G401 (cell line): ENCODE data around the gene TGFBR3. TPM values are rescaled to one million over a fixed set of nuclear protein-coding genes. Genes with fewer than 3 reads are reported as not detected.

ENCODE experiments used
- DNase-seq: peaks from one replicate; pipeline ENCODE4 v3.0.0-alpha.2; 2015; ENCODE audit warnings: low spot score
- in situ Hi-C: cut with HindIII; loops from 2 replicates; pipeline ENCODE4 v1.10.0; 2016; ENCODE audit warnings: low sequenced_read_pairs, mixed read lengths
- total RNA-seq: library from RNA; depleted of rRNA; stranded (reverse); fragments of >200 nt; shearing (Covaris generic); gene quantifications from 2 replicates; pipeline ENCODE4 v1.2.3, GENCODE V29; 2014

The TGFBR3 gene
- total RNA-seq, 1 experiment from 2014 or later = 33.6 TPM

GRCh38 chr1:91807921-91808620 lies 77.9 kb downstream of the TGFBR3 start:
- in situ Hi-C loops = no loop called here
- no peak for DNase-seq

DNA sequence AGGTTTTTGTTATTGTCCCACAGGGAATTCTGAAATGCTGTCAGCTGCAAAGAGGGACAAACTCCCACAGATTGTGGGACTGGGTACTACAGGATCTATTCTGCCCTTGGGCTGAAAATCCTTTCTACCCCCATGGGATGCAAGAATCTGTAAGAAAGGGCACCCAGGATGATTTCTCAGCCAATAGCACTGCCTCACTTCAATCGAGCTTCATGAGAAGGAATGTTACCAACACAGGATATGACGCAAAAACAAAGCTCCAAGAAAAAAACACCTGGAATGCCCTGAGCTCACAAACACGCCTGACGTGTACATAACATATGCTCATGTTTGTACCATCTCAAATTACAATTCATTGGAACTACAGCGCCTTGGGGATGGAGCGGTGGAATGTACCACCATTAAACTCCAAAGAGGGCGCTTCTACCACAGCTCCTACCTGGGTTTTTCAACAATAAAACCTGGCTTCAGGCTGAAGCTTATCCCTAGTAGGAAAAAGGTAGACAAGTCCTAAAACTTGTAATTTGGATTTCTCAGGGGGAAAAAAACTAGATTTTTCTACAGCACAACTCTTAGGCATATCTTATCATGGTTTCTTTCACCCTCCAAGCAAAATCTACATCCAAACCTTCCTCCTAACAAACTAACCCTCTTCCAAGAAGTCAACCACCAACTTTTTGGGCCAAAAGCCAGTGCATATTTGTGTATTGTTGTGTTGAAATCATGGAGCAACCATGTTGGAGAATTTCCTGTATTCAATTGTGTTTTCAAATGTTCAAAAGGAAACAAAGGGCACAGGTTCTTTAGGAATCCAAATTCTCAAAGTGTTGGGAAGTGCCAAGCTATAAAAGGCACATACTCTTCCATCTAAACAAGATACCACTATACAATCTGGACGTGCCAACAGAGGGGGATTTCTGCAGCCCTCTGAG lies 78.9 kb downstream of the TGFBR3 start:
- no peak for DNase-seq
- in situ Hi-C loops = no loop called here

GRCh38 chr1:91806181-91806768 lies 79.7 kb downstream of the TGFBR3 start:
- in situ Hi-C loops = no loop called here
- no peak for DNase-seq

- no peak for DNase-seq
- in situ Hi-C loops = no loop called here
Measured at GRCh38 chr1:91805311-91805801, 80.6 kb downstream of the TGFBR3 start.

- DNase-seq = no peak
- in situ Hi-C loops = no loop called here
Measured at GRCh38 chr1:91804546-91805023, 81.4 kb downstream of the TGFBR3 start.

- DNase-seq = peak; percentile 85
- in situ Hi-C loops = no loop called here
Measured at GRCh38 chr1:91803847-91804545, 82.0 kb downstream of the TGFBR3 start.

GRCh38 chr1:91803123-91803522 lies 82.8 kb downstream of the TGFBR3 start:
- in situ Hi-C loops = no loop called here
- DNase-seq = no peak

DNA sequence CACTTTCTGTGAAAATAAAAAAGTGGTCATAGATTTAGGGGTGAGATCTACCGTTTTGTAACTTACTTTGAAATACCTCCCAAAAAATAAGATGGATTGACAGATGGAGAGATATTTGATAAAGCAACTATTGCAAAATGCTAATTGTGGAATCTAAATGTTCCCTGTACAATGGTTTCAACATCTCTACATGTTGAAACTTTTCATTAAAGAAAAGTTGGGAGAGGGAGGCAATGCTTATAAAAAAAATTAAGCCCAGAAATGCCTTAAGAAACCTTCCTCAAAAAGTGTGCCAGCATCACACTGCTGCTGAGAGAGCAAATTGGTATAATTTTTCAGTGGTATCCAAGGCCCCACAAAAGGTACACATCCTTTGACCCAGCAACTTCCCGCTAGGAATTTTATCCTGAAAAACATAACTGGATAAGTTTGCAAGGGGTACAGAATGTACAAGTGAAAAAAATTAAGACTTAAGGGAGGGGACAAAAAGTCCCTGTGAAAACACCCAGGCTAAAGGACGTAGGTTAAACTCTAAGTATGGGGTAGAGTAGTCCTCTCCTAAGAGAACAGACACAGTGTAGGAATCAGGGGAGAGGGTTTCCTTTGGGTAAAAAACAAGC lies 84.3 kb downstream of the TGFBR3 start:
- in situ Hi-C loops = no loop called here
- DNase-seq = no peak

- in situ Hi-C loops = no loop called here
- no peak for DNase-seq
Measured at GRCh38 chr1:91799863-91800262, 86.1 kb downstream of the TGFBR3 start.

GRCh38 chr1:91799159-91799558 lies 86.8 kb downstream of the TGFBR3 start:
- DNase-seq = no peak
- in situ Hi-C loops = no loop called here

GRCh38 chr1:91798740-91799139 lies 87.2 kb downstream of the TGFBR3 start:
- DNase-seq = no peak
- in situ Hi-C loops = no loop called here

GRCh38 chr1:91798241-91798648 lies 87.7 kb downstream of the TGFBR3 start:
- no peak for DNase-seq
- in situ Hi-C loops = no loop called here

GRCh38 chr1:91797164-91797563 lies 88.8 kb downstream of the TGFBR3 start:
- in situ Hi-C loops = no loop called here
- no peak for DNase-seq

DNA sequence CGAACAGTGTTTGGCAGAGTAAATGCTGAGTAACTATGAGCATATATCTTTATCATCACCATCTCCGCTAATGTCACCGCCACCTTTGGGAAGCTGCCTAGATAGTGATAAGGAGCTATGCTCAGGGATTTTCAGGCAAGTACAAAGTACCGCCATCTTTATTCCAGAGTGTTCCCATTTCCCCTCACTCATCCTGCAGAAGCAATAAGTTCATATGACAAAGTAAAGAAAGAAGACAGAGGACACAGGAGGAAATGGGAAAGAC lies 89.6 kb downstream of the TGFBR3 start:
- in situ Hi-C loops = no loop called here
- DNase-seq = no peak

DNA sequence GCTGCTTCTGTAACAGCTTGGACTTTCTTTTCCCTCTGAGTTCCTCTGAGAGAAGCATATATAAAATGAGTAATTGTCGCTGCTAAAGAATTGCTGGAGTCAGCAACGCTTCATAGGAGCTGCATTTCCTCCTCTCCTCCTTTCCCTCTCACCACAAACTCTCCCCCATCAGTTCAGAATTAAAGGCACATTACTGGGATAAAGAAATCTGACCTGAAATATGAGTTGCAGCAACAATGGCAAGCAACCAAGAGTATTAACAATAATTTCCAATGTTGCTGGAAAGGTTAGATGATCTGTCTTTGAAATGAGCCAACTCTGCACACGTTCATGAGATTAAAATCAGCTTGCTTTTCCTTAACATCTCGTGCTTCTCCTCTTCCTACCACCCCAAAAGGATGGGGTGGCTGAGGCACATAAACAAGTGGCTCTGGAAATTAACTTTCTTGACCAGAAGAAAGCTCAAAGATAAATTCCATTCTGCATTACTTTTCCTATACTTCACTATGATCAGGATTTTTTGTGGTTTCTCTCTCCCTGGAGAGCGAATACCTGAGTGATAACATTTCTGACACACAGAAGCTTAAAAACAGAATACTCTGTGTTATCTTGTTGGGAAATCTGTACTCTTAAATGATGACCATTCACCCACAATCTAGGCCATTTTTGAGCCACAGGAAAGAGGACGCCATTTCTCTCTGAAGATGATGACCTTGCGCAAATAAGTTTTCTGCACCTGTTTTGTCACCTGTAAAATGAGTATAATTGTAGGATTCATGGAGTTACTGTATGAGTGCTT lies 90.2 kb downstream of the TGFBR3 start:
- in situ Hi-C loops = no loop called here
- no peak for DNase-seq

DNA sequence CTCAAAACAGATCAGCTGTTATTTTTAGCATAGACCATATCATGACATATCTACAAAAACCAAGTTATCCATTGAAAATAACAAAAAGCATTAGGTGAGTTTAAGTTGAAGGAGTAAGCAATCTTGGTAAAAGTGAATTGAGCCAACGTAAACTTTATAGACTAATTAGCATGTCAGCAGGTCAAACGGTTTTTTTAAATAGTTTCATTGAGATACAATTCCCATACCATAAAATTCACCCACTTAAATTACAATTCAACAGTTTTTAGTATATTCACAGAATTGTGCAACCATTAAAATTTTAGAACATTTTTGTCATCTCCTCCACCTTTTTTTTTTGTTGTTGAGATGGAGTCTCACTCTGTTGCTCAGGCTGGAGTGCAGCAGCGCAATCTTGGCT lies 92.1 kb downstream of the TGFBR3 start:
- no peak for DNase-seq
- in situ Hi-C loops = no loop called here

GRCh38 chr1:91793189-91793588 lies 92.8 kb downstream of the TGFBR3 start:
- in situ Hi-C loops = no loop called here
- DNase-seq = no peak

- in situ Hi-C loops = no loop called here
- DNase-seq = no peak
Measured at GRCh38 chr1:91792489-91793071, 93.4 kb downstream of the TGFBR3 start.
